HEK293T (cell line): ENCODE results near the gene KIF26B.
"Not testable (repeated sequence)": the region's sequence is repeated elsewhere in the genome, so short reads cannot be mapped to it uniquely, and the experiment has no call there.

Experiments used
- CTCF ChIA-PET: fragments of 350-600 bp; formaldehyde crosslinking; extraction: SDS; loops from one replicate; lab custom pipeline; 2021; ENCODE audit warnings: antibody characterized with exemption, inconsistent platforms; lab: Yijun Ruan, JAX
- POLR2A ChIA-PET: fragments of 350-600 bp; formaldehyde crosslinking; extraction: SDS; loops from one replicate; lab custom pipeline; 2020; ENCODE audit warnings: antibody characterized with exemption, inconsistent platforms; lab: Yijun Ruan, JAX
- DNase-seq: peaks from one replicate; pipeline ENCODE4 v3.0.0; 2012; ENCODE audit warnings: mixed read lengths; ENCODE audit errors: extremely low spot score
- ARNT ChIP-seq: fragments of 450-650 bp; IDR thresholded peaks from 2 replicates; pipeline ENCODE4 v1.6.1; 2017; ENCODE audit warnings: mild to moderate bottlenecking
- BHLHE40 ChIP-seq: fragments of 450-650 bp; IDR thresholded peaks from 2 replicates; pipeline ENCODE4 v1.6.1; 2016; ENCODE audit warnings: mild to moderate bottlenecking, moderate library complexity, borderline replicate concordance
- CTBP1 ChIP-seq: fragments of 450-650 bp; IDR thresholded peaks from 2 replicates; pipeline ENCODE4 v1.6.1; 2016; ENCODE audit warnings: borderline replicate concordance
- ELF4 ChIP-seq: fragments of 450-650 bp; IDR thresholded peaks from 2 replicates; pipeline ENCODE4 v1.6.1; 2017; ENCODE audit warnings: antibody characterized with exemption
- FOXA1 ChIP-seq: fragments of 450-650 bp; IDR thresholded peaks from 2 replicates; pipeline ENCODE4 v1.6.1; 2016; ENCODE audit warnings: mild to moderate bottlenecking
- FOXK2 ChIP-seq: fragments of 450-650 bp; IDR thresholded peaks from 2 replicates; pipeline ENCODE4 v1.6.1; 2016; ENCODE audit warnings: mild to moderate bottlenecking
- FOXM1 ChIP-seq: fragments of 450-650 bp; IDR thresholded peaks from 2 replicates; pipeline ENCODE4 v1.6.1; 2017; ENCODE audit warnings: mild to moderate bottlenecking, borderline replicate concordance
- HDGF ChIP-seq: fragments of 450-650 bp; IDR thresholded peaks from 2 replicates; pipeline ENCODE4 v1.6.1; 2017; ENCODE audit warnings: antibody characterized with exemption, borderline replicate concordance
- L3MBTL2 ChIP-seq: fragments of 450-650 bp; conservative IDR thresholded peaks from 2 replicates; pipeline ENCODE4 v1.6.1; 2016; ENCODE audit warnings: mild to moderate bottlenecking
- LEF1 ChIP-seq: fragments of 450-650 bp; IDR thresholded peaks from 2 replicates; pipeline ENCODE4 v1.6.1; 2017; ENCODE audit warnings: mild to moderate bottlenecking, borderline replicate concordance
- NFRKB ChIP-seq: fragments of 450-650 bp; IDR thresholded peaks from 2 replicates; pipeline ENCODE4 v1.6.1; 2016; ENCODE audit warnings: mild to moderate bottlenecking, moderate library complexity
- PKNOX1 ChIP-seq: fragments of 450-650 bp; IDR thresholded peaks from 2 replicates; pipeline ENCODE4 v1.6.1; 2016
- SP1 ChIP-seq: fragments of 450-650 bp; IDR thresholded peaks from 2 replicates; pipeline ENCODE4 v1.6.1; 2017
- SUZ12 ChIP-seq: fragments of 450-650 bp; IDR thresholded peaks from 2 replicates; pipeline ENCODE4 v1.6.1; 2016; ENCODE audit warnings: mild to moderate bottlenecking
- TARDBP ChIP-seq: fragments of 450-650 bp; IDR thresholded peaks from 2 replicates; pipeline ENCODE4 v1.6.1; 2016
- ZNF384 ChIP-seq: fragments of 450-650 bp; IDR thresholded peaks from 2 replicates; pipeline ENCODE4 v1.6.1; 2016

Gene KIF26B

GRCh38 chr1:245671966-245672767 lies 517.4 kb downstream of the KIF26B start:
- no peak for DNase-seq
- TF ChIP-seq PKNOX1 (no peak), FOXA1 (no peak), FOXM1 (no peak), BHLHE40 (no peak), SP1 (no peak), L3MBTL2 (no peak), SUZ12 (no peak), ELF4 (no peak), ZNF384 (no peak), ARNT (no peak), LEF1 (no peak)
- POLR2A ChIA-PET, result no interaction called here
- CTCF ChIA-PET, result no interaction called here

- DNase-seq, CTCF ChIA-PET, POLR2A ChIA-PET: not testable (repeated sequence)
Observed at GRCh38 chr1:245672836-245673656, 518.3 kb downstream of the KIF26B start.

GRCh38 chr1:245673881-245674414 lies 519.2 kb downstream of the KIF26B start:
- POLR2A ChIA-PET, result no interaction called here
- DNase-seq, result no peak
- CTCF ChIA-PET, result no interaction called here
- TF ChIP-seq ZNF384, result no peak
- no peak for TF ChIP-seq SP1
- no peak for TF ChIP-seq BHLHE40
- no peak for TF ChIP-seq LEF1
- no peak for TF ChIP-seq FOXA1

GRCh38 chr1:245677461-245678240 lies 522.9 kb downstream of the KIF26B start:
- ChIA-PET POLR2A (no interaction called here), CTCF (no interaction called here)
- no peak for TF ChIP-seq ARNT
- no peak for TF ChIP-seq CTBP1
- TF ChIP-seq TARDBP, result no peak
- TF ChIP-seq FOXK2, result no peak
- no peak for TF ChIP-seq FOXM1
- TF ChIP-seq SP1, result no peak
- no peak for TF ChIP-seq FOXA1
- no peak for TF ChIP-seq BHLHE40
- TF ChIP-seq L3MBTL2, result no peak
- DNase-seq, result no peak

- TF ChIP-seq ARNT (no peak), ZNF384 (no peak), PKNOX1 (no peak), HDGF (no peak), TARDBP (no peak), CTBP1 (no peak), FOXM1 (no peak), LEF1 (no peak), NFRKB (no peak)
- POLR2A ChIA-PET, result no interaction called here
- CTCF ChIA-PET, result no interaction called here
- no peak for DNase-seq
Observed at GRCh38 chr1:245678860-245679411, 524.2 kb downstream of the KIF26B start.

GRCh38 chr1:245679821-245680780 lies 525.3 kb downstream of the KIF26B start:
- ChIA-PET POLR2A (no interaction called here), CTCF (no interaction called here)
- TF ChIP-seq ARNT (no peak), HDGF (no peak), L3MBTL2 (no peak), TARDBP (no peak), NFRKB (no peak), FOXM1 (no peak), FOXA1 (no peak), CTBP1 (no peak), FOXK2 (no peak), BHLHE40 (no peak), SP1 (no peak), PKNOX1 (no peak), SUZ12 (no peak), ZNF384 (no peak), ELF4 (no peak), LEF1 (no peak)
- no peak for DNase-seq
